AG10803 (cell line): Measurements from ENCODE around the gene EFCAB6.

Experiments used
- DNase-seq: peaks from one replicate; pipeline ENCODE4 v3.0.0; 2010; ENCODE audit warnings: low read depth
- H3K4me3 ChIP-seq: 2 replicates; pipeline ENCODE4 v1.5.1; 2011; ENCODE audit warnings: mild to moderate bottlenecking, low read length, control low read depth
- TF ChIP-seq, protein P1 (sequence below): conservative IDR thresholded peaks from 2 replicates; pipeline ENCODE4 v1.5.1; 2011; ENCODE audit warnings: mild to moderate bottlenecking, low read length, control low read depth, inconsistent platforms

The EFCAB6 gene

DNA sequence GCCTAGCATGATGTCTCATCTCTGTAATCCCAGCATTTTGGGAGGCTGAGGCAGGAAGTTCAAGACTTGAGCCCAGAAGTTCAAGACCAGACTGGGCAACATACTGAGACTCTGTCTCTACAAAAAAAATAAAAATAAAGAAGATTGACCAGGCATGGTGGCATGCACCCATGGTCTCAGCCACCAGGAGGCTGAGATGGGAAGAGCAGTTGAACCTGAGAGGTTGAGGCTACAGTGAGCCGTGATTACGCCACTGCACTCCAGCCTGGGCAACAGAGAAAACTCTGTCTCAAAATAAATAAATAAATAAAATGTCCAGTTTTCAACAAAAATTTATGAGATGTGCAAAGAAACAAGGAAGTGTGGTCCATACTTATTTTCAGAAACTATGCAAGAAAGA lies 28.3 kb downstream of the EFCAB6 start:
- H3K4me3 ChIP-seq = no peak overlapping the region
- TF ChIP-seq, protein P1, sequence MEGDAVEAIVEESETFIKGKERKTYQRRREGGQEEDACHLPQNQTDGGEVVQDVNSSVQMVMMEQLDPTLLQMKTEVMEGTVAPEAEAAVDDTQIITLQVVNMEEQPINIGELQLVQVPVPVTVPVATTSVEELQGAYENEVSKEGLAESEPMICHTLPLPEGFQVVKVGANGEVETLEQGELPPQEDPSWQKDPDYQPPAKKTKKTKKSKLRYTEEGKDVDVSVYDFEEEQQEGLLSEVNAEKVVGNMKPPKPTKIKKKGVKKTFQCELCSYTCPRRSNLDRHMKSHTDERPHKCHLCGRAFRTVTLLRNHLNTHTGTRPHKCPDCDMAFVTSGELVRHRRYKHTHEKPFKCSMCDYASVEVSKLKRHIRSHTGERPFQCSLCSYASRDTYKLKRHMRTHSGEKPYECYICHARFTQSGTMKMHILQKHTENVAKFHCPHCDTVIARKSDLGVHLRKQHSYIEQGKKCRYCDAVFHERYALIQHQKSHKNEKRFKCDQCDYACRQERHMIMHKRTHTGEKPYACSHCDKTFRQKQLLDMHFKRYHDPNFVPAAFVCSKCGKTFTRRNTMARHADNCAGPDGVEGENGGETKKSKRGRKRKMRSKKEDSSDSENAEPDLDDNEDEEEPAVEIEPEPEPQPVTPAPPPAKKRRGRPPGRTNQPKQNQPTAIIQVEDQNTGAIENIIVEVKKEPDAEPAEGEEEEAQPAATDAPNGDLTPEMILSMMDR = peak; percentile 23
- DNase-seq = no peak

DNA sequence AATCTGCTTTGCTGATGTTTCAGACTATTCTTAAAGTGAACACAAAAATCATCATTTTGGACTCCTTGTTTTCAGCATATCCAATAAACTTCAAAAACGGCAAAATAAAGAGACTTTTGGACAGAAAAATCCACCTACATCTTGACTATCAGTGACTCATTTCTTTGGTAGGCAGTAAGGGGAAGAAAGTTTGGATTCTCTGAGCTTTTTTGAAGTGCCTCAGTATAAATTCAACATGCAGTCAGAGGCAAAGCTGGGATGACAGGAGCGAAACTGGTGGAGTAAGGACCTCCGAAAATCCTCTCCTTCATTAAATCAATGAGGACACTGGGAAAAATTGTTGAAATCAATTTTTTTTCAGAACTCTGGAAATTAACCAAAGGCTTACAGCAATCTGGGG lies 29.7 kb downstream of the EFCAB6 start:
- DNase-seq = no peak
- TF ChIP-seq, protein P1 = no peak
- H3K4me3 ChIP-seq = no peak overlapping the region

- DNase-seq = peak; percentile 79
- H3K4me3 ChIP-seq = no peak overlapping the region
- TF ChIP-seq, protein P1 = no peak; the same call in 1 of the 2 replicates
Measured at GRCh38 chr22:43777286-43777685, 34.8 kb downstream of the EFCAB6 start.

DNA sequence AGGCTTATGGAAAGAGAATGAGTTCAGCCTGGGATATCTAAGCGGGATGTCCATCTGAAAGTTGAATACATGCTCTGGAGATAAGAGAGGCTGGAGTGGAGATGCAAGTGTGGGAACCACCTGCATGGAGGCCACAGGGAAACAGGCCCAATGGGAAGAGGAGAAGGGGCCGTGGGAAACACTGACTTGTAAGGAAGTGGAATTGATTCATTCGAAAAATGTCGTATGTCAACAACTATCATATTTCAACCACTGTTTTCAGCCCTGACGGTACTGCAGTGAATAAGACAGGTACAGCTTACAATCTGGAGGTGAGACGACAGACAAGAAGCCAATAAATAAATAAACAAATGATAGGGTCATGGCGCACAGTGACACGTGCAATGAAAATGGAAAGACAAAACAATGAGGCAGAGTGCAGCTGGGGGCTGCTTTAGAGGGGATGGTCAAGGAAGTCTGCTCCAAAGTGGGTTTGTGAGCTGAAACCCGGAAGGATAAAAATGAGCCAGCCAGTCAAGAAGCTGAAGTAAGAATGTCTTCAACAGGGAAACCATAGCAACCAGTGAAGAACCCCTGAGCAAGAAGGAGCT lies 35.9 kb downstream of the EFCAB6 start:
- no peak for DNase-seq
- no peak overlapping the region for H3K4me3 ChIP-seq
- TF ChIP-seq, protein P1 = no peak

- H3K4me3 ChIP-seq = no peak overlapping the region
- TF ChIP-seq, protein P1 = no peak
- no peak for DNase-seq
Measured at GRCh38 chr22:43774318-43774915, 37.7 kb downstream of the EFCAB6 start.

DNA sequence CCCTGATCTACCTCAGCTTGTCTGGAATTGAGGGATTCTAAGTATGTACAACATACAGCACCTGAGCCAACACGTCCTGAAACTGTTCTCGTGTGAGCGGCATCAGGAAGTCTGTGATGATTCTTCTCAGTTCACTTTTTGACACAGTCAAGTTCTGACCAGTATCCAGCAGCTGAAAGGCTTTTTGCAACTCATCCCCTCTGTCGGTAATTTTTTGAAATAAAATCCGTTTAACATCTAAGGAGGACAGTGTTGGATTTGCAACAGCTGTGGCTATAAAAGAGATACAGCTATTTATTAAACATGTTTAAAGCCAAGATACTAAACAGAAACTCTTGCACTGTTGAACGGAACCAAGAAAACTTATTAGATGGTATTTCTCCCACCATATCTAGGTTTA lies 39.3 kb downstream of the EFCAB6 start:
- DNase-seq = no peak
- TF ChIP-seq, protein P1 = no peak
- H3K4me3 ChIP-seq = no peak overlapping the region

GRCh38 chr22:43755452-43755851 lies 56.7 kb downstream of the EFCAB6 start:
- no peak overlapping the region for H3K4me3 ChIP-seq
- no peak for DNase-seq
- TF ChIP-seq, protein P1 = no peak
